Measurements from ENCODE around the gene MECP2.

DNA sequence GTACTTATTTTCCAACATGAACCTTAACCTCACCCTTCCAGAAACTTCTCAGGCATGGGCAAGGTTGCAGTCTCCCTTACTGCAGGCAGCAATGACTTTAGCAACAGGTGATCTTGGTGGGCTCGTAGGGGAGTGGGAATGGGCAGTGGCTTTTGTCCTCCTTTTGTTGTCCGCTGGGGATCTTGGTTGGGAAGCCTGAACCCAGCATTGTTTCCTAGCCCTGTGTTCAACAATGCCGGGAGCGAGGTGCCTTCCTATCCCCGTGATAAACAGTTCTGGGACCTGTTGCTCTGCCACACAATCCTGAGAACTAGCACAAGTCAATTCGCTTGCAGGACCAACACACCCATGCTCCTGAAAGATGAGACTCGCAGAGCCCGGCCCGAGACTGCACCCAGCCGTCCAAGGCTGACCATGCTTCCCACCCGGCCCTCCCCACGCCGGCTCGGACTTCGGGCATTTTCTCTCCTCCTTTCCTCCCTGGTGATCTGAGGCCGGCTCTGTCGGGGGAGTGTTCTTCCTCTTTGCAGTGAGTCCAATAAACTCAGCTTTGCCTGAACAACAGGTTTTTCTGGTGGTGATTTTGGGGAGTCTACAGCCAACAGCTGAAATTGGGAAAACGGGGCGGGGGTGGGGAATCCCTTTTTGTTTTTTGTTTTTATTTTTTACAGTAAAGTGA is 98.0 kb downstream of the MECP2 start:
- TF ChIP-seq EZH2 (IDR thresholded peaks at IDR 0.05), result no peak
- TF ChIP-seq CTCF (IDR thresholded peaks at IDR 0.05), result no peak

Measured in neural progenitor cell (in vitro differentiated cells).